GM19025 (cell line): ENCODE measurements around the gene ZNF516.

Source experiments
- ATAC-seq: cut with Tn5 transposase; IDR thresholded peaks from one replicate; pipeline ENCODE4 v1.9.1; 2021; ENCODE audit warnings: mild to moderate bottlenecking, low read depth, moderate library complexity; ENCODE audit not compliant: unreplicated experiment

The ZNF516 gene

GRCh38 chr18:76318607-76319006, 176.4 kb downstream of the ZNF516 start:
- ATAC-seq, result no peak

- ATAC-seq, result no peak
Observed at GRCh38 chr18:76317136-76317535, 177.9 kb downstream of the ZNF516 start.

- no peak for ATAC-seq
Observed at GRCh38 chr18:76315722-76316230, 179.3 kb downstream of the ZNF516 start.

GRCh38 chr18:76314496-76314895, 180.5 kb downstream of the ZNF516 start:
- ATAC-seq, result no peak

- ATAC-seq, result no peak
Observed at GRCh38 chr18:76314015-76314414, 181.0 kb downstream of the ZNF516 start.
